HG02852 (cell line): ENCODE data around the gene CMIP.
"Not testable (repeated sequence)": the region's sequence is repeated elsewhere in the genome, so short reads cannot be mapped to it uniquely, and the experiment has no call there.

ENCODE experiments used
- ATAC-seq: cut with Tn5 transposase; IDR thresholded peaks from one replicate; pipeline ENCODE4 v1.9.1; 2021; ENCODE audit warnings: mild to moderate bottlenecking, moderate library complexity; ENCODE audit not compliant: unreplicated experiment

The CMIP gene

DNA sequence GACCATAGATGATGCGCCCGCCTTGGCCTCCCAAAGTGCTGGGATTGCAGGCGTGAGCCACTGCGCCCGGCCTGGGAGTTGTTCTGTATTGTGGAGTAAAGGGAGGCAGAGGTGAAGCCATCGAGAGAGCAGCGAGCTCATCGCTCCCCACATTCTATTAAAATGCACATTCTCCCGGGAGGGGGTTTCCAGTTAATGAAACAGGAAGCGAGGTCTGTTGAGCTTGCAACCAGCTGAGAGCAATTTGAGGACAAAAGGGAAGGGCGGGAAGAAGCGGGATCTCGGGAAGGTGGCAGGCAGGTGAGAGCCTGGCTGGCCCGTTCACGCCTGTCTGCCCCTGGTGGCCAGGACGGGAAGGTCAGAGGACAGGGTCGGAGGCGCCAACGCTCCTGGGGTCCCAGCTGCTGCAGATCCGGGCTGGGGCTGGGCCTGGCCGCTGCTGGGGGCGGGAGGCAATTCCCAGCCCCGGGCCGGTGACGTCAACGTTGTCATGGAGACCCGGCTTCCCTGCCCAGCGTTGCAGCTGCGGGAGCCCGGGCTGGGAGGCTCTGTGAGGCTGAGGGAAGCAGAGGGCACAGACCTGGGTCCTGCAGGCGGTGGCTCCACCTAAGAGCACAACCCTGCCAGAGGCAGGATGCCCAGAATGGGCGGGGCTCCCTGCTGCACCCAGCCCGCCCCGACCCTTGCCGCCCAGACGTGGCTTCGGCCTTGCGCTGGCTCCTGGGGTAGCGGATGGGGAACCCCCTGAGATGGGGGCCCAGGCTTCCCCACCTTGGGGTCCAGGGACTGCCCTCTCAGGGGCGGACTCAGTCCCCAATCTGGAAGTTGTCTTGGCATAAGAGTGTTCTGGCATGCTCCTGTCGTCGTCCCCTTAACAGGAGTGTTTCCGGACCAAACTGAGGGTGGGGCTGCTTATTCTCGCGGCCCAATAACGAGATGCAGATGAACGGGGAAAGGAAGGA is 285.8 kb downstream of the CMIP start:
- ATAC-seq: peak; percentile 76

GRCh38 chr16:81731649-81732048 is 287.0 kb downstream of the CMIP start:
- ATAC-seq: no peak

DNA sequence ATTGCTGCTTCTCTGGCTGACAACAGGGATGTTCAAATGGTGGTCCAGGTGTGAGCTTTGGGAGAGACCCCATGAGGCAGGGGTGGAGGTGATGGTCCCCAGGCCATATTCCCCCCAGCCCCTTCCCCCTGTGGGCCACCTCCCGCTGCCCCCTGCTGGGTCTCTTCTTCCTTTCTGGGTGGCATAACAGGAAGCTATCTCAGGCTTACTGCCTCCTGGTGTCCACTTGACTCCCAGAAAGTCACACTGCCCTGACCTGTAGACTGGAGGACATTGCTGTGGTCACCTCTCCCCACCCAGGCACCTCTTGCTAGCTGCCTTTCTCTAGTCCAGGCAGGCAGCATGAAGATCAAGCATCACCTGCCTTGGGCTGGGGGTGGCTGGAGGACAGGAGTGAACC is 288.1 kb downstream of the CMIP start:
- no peak for ATAC-seq

DNA sequence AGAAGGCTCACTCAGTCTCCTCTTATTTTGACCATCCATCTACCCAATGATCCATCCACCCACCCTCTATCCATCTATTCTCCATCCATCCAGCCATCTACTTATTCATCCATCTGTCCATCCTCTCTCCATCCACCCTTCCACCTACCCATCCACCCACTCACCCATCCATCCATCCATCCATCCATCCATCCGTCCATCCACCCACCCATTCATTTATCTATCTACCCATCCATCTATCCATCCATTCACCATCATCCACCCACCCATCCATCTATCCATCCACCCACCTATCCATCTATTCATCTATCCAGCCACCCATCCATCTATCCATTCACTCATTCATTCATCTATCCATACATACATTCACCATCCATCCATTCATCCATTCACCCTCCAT is 288.7 kb downstream of the CMIP start:
- ATAC-seq: no peak

- no peak for ATAC-seq
These were observed 290.2 kb downstream of the CMIP start for GRCh38 chr16:81734632-81735434.

GRCh38 chr16:81737885-81738536 is 293.4 kb downstream of the CMIP start:
- ATAC-seq: peak; percentile 63

- ATAC-seq: no peak
These were observed 294.3 kb downstream of the CMIP start for GRCh38 chr16:81738783-81739496.

- ATAC-seq: no peak
These were observed 294.9 kb downstream of the CMIP start for GRCh38 chr16:81739503-81739902.

DNA sequence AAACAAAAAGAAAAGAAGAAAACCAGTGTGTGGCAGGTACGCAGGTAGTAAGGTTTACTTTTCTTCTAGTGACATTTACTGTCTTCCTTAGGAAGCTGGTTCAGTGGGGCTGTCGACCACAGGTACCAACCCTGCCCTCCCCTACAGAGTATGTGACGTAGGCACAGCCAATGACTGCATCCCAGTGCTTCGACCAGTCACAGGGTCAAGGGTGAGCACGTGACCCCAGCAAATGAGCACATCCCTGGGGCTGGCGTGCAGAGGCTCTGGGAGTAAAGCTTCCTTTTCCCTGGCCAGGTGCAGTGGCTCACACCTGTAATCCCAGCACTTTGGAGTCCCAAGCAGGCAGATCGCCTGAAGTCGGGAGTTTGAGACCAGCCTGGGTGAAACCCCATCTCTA is 295.6 kb downstream of the CMIP start:
- no peak for ATAC-seq

DNA sequence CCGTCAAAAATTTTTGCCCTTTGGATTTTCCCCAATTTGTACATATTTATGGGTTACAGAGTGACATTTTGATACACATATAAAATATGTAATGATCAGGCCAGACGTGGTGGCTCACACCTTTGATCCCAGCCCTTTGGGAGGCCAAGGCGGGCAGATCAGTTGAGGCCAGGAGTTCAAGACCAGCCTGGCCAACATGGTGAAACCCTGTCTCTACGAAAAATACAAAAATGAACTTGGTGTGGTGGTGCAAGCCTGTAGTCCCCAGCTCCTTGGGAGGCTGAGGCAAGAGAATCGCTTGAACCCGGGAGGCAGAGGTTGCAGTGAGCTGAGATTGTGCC is 296.8 kb downstream of the CMIP start:
- ATAC-seq: not testable (repeated sequence)

GRCh38 chr16:81744385-81744784 is 299.8 kb downstream of the CMIP start:
- ATAC-seq: no peak

- ATAC-seq: no peak
These were observed 300.3 kb downstream of the CMIP start for GRCh38 chr16:81744911-81745310.

DNA sequence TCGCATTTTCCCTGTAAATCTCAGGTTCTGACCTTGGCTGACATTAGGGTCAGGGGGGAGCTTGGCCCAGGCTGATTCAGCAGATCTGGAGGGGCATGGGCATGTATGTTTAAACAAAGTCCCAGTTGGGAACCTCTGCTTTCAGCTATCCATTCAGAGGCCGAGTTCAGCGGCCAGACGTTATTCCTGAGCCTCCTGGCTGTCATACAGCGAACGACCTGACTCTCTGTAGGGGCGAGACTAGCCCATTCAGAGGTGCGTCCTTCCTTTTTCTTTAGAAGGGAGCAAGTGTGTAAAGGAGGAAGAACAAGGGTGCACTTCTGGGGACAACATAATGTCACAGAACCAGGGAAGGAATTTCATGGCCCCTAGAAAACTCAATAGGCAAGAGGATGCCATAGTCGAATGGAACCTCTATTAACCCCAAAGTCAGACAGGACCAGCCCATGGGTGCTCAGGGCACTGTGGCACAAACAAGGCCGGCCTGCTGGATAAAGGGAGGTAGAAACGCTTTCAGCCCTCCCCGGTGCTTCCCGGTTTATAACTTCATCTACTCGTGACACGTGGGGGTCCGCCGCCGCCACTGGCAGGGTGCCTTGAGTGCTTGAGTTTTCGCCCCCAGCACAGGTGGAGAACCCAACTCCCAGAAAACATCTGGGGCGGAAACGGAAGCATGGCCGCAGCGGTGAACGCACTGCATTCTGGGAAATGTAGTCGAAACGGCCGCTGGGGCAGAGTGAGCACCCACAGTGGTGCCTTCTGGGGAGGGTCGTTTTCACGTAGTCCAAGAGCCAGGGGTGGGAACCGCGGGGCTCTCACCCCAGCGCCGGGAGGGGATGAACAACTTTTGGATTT is 301.3 kb downstream of the CMIP start:
- peak; percentile 71 for ATAC-seq

DNA sequence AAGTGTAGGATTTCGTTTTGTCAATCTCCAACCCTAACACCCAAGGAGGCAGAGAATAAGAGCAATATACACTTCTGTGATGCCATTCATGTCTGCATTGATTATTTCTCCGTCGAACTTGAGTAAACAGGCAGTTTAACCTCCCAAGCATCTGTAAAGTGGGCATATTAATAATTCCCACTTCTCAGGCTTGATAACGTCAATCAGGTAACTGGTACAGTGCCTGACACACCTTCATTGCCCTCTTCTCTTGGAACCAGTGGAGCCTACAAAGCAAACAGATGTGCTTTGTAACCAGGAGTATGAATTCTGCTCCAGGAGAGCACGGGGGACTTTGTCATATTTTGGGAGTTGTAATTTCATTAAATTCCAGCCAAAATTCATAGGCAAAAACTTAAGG is 302.0 kb downstream of the CMIP start:
- ATAC-seq: no peak

DNA sequence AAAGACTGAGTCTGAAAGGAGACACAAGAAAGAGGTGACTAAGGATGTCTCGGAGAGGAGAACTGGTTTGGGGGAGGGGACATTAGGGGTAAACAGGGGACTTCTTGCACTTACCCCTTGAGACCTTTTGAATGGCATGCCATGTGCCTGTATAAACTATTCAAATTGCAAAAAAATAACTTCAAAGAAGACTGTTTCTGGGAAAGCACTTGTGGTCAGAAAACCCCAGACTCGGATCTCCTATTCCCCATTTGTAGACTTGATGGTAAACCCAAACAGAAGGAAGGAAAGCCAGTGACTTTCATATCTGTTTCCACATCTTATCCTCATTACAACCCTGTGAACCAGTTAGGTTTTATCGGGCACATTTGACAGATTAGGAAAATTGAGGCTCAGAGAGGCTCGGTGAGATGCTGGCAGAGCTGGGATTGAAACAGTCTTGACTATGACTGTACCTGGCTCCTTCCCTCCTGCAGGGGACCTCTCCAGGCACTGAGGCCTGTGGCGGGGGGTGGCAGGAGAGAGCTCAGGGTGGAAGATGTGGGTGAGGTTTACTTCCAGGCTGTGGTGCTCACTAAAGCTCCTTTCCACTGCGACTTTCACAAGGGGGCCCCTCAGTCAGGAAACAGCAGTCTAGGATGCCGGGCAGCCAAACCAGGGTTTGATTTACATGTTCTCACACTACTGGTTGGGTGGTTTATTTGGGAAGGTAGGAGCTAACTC is 304.0 kb downstream of the CMIP start:
- no peak for ATAC-seq

- peak; percentile 95 for ATAC-seq
These were observed 307.7 kb downstream of the CMIP start for GRCh38 chr16:81752225-81752875.

- no peak for ATAC-seq
These were observed 308.2 kb downstream of the CMIP start for GRCh38 chr16:81752876-81753227.

DNA sequence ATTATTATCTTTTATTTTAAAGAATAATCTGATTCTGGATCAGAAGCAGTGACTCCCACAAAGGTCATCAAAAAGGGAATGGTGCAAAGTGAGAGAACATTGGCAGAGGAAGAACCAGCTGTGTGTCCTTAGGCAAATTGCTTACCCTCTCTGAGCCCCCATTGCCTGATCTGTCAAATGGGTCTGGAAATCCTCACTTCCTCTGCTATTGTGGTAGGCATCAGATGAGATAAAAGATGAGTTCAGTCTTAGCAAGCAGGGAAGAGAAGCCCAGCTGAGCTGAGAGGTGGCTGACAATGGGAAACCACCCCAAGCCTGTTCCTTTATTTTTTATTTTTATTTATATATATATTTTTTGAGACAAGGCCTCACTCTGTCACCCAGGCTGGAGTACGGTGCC is 310.2 kb downstream of the CMIP start:
- ATAC-seq: no peak
